Suppressor macrophage treated with lipopolysaccharide for 1 hour (primary cell): ENCODE data around the gene SBNO1.

Experiments
- DNase-seq, 3 donors: peaks; one replicate each; pipeline ENCODE4 v3.0.0-alpha.2; 2020 to 2022

SBNO1 gene

DNA sequence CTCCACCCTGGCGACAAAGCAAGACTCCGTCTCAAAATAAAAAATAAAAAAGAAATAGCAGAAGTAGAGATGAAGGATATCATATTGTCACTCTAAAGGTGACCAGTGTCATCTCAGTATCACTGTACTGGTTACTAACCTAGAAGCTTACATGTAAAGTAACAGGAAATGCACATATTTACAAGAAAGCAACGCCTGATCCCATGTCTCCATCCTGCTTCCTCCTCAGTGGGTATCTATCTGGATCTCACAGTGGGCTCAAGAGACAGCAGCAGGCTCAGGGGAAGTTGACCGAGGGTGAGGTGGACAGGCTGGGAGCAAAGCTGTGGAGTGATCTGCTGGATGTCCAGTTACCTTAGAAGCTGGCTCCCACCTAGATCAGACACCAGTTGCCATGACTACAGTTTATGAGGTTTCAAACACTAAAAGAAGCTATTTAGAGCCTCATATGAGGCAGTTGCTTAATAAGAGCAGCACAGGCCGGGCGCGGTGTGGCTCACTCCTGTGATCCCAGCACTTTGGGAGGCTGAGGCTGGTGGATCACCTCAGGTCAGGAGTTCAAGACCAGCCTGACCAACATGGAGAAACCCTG lies 120.9 kb downstream of the SBNO1 start:
- no peak for DNase-seq

DNA sequence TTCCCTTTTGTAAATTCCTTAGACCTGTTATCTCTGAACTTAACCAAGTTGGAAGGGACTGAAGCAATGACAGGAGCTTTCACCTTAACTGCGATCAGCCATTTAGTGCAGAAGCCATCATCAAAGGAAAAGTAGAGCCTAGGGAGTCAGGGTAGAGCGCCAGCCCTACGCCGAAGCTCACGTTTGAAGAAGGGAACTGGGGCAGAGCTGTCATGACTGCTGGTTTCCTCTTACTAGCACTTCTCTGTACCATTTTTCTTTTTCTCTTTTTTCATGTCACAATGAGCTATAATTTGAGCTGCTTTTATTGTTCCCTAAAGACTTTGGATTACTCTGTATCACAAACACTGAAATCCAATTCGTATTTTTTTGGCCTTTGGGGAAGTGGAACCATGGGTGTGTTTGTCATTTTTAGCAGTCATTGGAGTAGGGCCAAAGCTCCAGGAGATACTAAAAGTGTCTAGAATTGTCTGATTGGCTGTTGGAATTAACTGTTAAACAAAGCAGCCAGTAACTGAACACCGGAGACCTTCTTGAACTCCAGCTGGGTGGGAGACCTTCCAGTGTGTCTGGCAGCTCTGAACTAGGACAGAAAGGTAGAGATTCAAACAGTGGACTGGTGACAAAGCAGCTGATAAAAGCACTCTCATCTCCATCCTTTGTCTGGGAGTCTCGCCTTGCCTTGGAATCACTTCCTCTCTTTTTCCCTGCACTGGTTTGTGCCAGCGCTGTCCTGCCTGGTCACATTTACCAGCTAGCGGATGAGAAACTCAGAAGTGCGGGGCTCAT lies 122.3 kb downstream of the SBNO1 start:
- DNase-seq = peak; percentile 11 to 43 (median 39)
